Neural cell (in vitro differentiated cells): ENCODE measurements around the gene ESR2. TPM values are rescaled to one million over a fixed set of nuclear protein-coding genes. Genes with fewer than 3 reads are reported as not detected.

ENCODE experiments used
- H2AFZ ChIP-seq: fragments of 200-600, 300-800 bp; sonication (generic), shearing (Covaris generic); 2 replicates; pipeline ENCODE4 v1.6.0; 2014; ENCODE audit warnings: low read depth, mild to moderate bottlenecking, antibody characterized with exemption, low read length, moderate library complexity
- H3F3A ChIP-seq: fragments of 200-600 bp; shearing (Covaris generic); 2 replicates; pipeline ENCODE4 v1.6.1; 2016; ENCODE audit warnings: mild to moderate bottlenecking, moderate library complexity, mixed read lengths, antibody characterized with exemption, low read length; ENCODE audit not compliant: insufficient read depth, poor library complexity, severe bottlenecking
- H3K27ac ChIP-seq: fragments of 200-600, 300-800 bp; sonication (generic), shearing (Covaris generic); 2 replicates; pipeline ENCODE4 v1.5.1; 2014; ENCODE audit warnings: mild to moderate bottlenecking, low read length, moderate library complexity
- H3K27me3 ChIP-seq: fragments of 300-800, 200-600 bp; sonication (generic), shearing (Covaris generic); 2 replicates; pipeline ENCODE4 v1.6.0; 2014; ENCODE audit warnings: mild to moderate bottlenecking, low read depth, low read length, moderate library complexity; ENCODE audit not compliant: insufficient read depth
- H3K36me3 ChIP-seq: fragments of 300-800, 200-600 bp; sonication (generic), shearing (Covaris generic); 2 replicates; pipeline ENCODE4 v1.5.1; 2014; ENCODE audit warnings: mild to moderate bottlenecking, antibody characterized with exemption, low read length, moderate library complexity; ENCODE audit not compliant: insufficient read depth
- H3K4me2 ChIP-seq: fragments of 300-800, 200-600 bp; sonication (generic), shearing (Covaris generic); 2 replicates; pipeline ENCODE4 v1.6.0; 2014; ENCODE audit warnings: mild to moderate bottlenecking, low read length
- H3K4me3 ChIP-seq: fragments of 300-800, 200-600 bp; sonication (generic), shearing (Covaris generic); 2 replicates; pipeline ENCODE4 v1.5.1; 2014; ENCODE audit warnings: mild to moderate bottlenecking, low read length, moderate library complexity
- H3K79me2 ChIP-seq: fragments of 200-600 bp; shearing (Covaris generic); replicated peaks from 2 replicates; pipeline ENCODE4 v1.6.0; 2014; ENCODE audit warnings: mild to moderate bottlenecking, low read length, moderate library complexity; ENCODE audit not compliant: insufficient read depth
- H3K9ac ChIP-seq: fragments of 300-800, 200-600 bp; sonication (generic), shearing (Covaris generic); 2 replicates; pipeline ENCODE4 v1.6.1; 2016; ENCODE audit warnings: mild to moderate bottlenecking, low read length, mixed read lengths
- H3K9me2 ChIP-seq: fragments of 200-600 bp; shearing (Covaris generic); 2 replicates; pipeline ENCODE4 v1.6.1; 2016; ENCODE audit warnings: mild to moderate bottlenecking, low read length, mixed read lengths; ENCODE audit not compliant: insufficient read depth
- H3K9me3 ChIP-seq: fragments of 200-600, 300-800 bp; sonication (generic), shearing (Covaris generic); 2 replicates; pipeline ENCODE4 v1.6.1; 2016; ENCODE audit warnings: mild to moderate bottlenecking, mixed run types, low read length, moderate library complexity, mixed read lengths
- H4K20me1 ChIP-seq: fragments of 200-600 bp; shearing (Covaris generic); 2 replicates; pipeline ENCODE4 v1.6.1; 2016; ENCODE audit warnings: mild to moderate bottlenecking, mixed run types; ENCODE audit not compliant: insufficient read depth
- EP300 ChIP-seq: fragments of 450-650 bp; conservative IDR thresholded peaks from 2 replicates; pipeline ENCODE4 v1.6.1; 2014; ENCODE audit warnings: antibody characterized with exemption, mild to moderate bottlenecking, moderate library complexity; ENCODE audit not compliant: poor library complexity, severe bottlenecking
- EZH2 ChIP-seq: fragments of 200-600, 300-800 bp; shearing (Covaris generic), sonication (generic); IDR thresholded peaks from 2 replicates; pipeline ENCODE4 v1.6.1; 2014; ENCODE audit warnings: antibody characterized with exemption, low read length, borderline replicate concordance, mild to moderate bottlenecking; ENCODE audit not compliant: insufficient read depth, poor library complexity, severe bottlenecking
- MXI1 ChIP-seq: fragments of 450-650 bp; conservative IDR thresholded peaks from 2 replicates; pipeline ENCODE4 v1.6.1; 2014; ENCODE audit warnings: antibody characterized with exemption, mild to moderate bottlenecking; ENCODE audit not compliant: poor library complexity, severe bottlenecking
- POLR2AphosphoS5 ChIP-seq: IDR thresholded peaks from 2 replicates; pipeline ENCODE4 v1.6.1; 2012
- RAD21 ChIP-seq: fragments of 450-650 bp; conservative IDR thresholded peaks from 2 replicates; pipeline ENCODE4 v1.6.1; 2014; ENCODE audit warnings: antibody characterized with exemption, mild to moderate bottlenecking, moderate library complexity
- REST ChIP-seq: IDR thresholded peaks from 2 replicates; pipeline ENCODE4 v1.6.1; 2012; ENCODE audit warnings: borderline replicate concordance
- SMC3 ChIP-seq: fragments of 450-650 bp; conservative IDR thresholded peaks from 2 replicates; pipeline ENCODE4 v1.6.1; 2014; ENCODE audit warnings: antibody characterized with exemption, mild to moderate bottlenecking, moderate library complexity; ENCODE audit not compliant: poor library complexity
- TAF1 ChIP-seq: IDR thresholded peaks from 2 replicates; pipeline ENCODE4 v1.6.1; 2012; ENCODE audit warnings: low read depth
- polyA plus RNA-seq: library from polyadenylated mRNA; depleted of rRNA; stranded (reverse); fragments of >200 nt; gene quantifications from 2 replicates; pipeline ENCODE4 v1.2.3, GENCODE V29; 2014
- TF ChIP-seq, protein P1 (sequence below): fragments of 450-650 bp; IDR thresholded peaks from 2 replicates; pipeline ENCODE4 v1.5.1; 2014; ENCODE audit warnings: antibody characterized with exemption, mild to moderate bottlenecking, moderate library complexity; ENCODE audit not compliant: poor library complexity, severe bottlenecking

Gene ESR2
- polyA plus RNA-seq, 1 donor from 2014 or later = 0.35 TPM

DNA sequence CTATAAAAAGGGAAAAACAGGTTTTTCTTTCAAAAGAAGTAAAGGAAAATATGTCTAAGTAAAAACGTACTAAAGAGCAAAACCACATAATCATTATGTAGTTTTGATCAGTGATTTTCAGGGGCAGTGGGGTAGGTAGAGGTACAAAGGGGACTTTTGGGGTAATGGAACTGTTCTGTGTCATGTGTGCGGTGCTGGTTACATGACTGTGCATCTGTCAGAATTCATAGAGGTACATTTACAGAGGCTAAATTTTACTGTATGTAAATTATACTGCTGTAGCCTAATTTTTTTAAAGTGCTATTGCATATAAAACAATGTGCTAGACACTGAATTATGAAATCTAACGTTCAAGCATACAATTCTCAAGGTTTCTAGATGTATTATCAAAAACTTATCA is 2.0 kb downstream of the ESR2 start:
- Histone ChIP-seq H3K27me3 (peaks cover 50% of the 10 kb centered on the region), H3K79me2 (no peaks in the 10 kb centered on the region)

GRCh38 chr14:64289571-64289970 is 4.6 kb downstream of the ESR2 start:
- Histone ChIP-seq H3K9me2 (no peaks in the 10 kb centered on the region), H3K36me3 (no peaks in the 10 kb centered on the region), H2AFZ (no peak overlapping the region), H3K27ac (no peak overlapping the region), H3K4me3 (no peak overlapping the region), H3K79me2 (no peaks in the 10 kb centered on the region), H3K9ac (no peak overlapping the region), H4K20me1 (no peaks in the 10 kb centered on the region), H3K27me3 (peaks cover 36% of the 10 kb centered on the region), H3K4me2 (no peak overlapping the region), H3F3A (no peaks in the 10 kb centered on the region), H3K9me3 (no peaks in the 10 kb centered on the region)
- TF ChIP-seq REST = no peak

More for the DNA sequence above, 2.0 kb downstream of the ESR2 start:
- H3K4me3 ChIP-seq = no peak overlapping the region
- no peaks in the 10 kb centered on the region for H3K9me2 ChIP-seq
- no peak overlapping the region for H3K4me2 ChIP-seq
- H3K27ac ChIP-seq = no peak overlapping the region
- H3F3A ChIP-seq = no peaks in the 10 kb centered on the region
- no peak overlapping the region for H3K9ac ChIP-seq
- no peaks in the 10 kb centered on the region for H3K9me3 ChIP-seq
- H4K20me1 ChIP-seq = no peaks in the 10 kb centered on the region
- no peaks in the 10 kb centered on the region for H3K36me3 ChIP-seq
- TF ChIP-seq EP300 (no peak), RAD21 (no peak), EZH2 (no peak), MXI1 (no peak), SMC3 (no peak), REST (no peak), TAF1 (no peak), POLR2AphosphoS5 (no peak)
- TF ChIP-seq, protein P1, sequence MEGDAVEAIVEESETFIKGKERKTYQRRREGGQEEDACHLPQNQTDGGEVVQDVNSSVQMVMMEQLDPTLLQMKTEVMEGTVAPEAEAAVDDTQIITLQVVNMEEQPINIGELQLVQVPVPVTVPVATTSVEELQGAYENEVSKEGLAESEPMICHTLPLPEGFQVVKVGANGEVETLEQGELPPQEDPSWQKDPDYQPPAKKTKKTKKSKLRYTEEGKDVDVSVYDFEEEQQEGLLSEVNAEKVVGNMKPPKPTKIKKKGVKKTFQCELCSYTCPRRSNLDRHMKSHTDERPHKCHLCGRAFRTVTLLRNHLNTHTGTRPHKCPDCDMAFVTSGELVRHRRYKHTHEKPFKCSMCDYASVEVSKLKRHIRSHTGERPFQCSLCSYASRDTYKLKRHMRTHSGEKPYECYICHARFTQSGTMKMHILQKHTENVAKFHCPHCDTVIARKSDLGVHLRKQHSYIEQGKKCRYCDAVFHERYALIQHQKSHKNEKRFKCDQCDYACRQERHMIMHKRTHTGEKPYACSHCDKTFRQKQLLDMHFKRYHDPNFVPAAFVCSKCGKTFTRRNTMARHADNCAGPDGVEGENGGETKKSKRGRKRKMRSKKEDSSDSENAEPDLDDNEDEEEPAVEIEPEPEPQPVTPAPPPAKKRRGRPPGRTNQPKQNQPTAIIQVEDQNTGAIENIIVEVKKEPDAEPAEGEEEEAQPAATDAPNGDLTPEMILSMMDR = no peak
- H2AFZ ChIP-seq = no peak overlapping the region
